Coronary artery (tissue), 2 donors: ENCODE data around the gene SLC27A5.
"Not testable (repeated sequence)": the region's sequence is repeated elsewhere in the genome, so short reads cannot be mapped to it uniquely, and the experiment has no call there.

Experiments used
- DNase-seq: peaks from one replicate; pipeline ENCODE4 v3.0.0-alpha.2; 2017; ENCODE audit warnings: low spot score
- H3K27ac ChIP-seq, 2 donors: fragments of 200-600 bp; sonication (generic); one replicate each; pipeline ENCODE4 v1.5.1; 2016 to 2019
- H3K4me3 ChIP-seq: fragments of 200-600 bp; sonication (generic); 2 replicates; pipeline ENCODE4 v1.5.1; 2016; ENCODE audit warnings: mild to moderate bottlenecking, moderate library complexity
- CTCF ChIP-seq: fragments of 200-600 bp; sonication (generic); IDR thresholded peaks from one replicate; pipeline ENCODE4 v1.5.1; 2019; ENCODE audit warnings: antibody characterized with exemption

Gene SLC27A5

GRCh38 chr19:58509731-58510083, 2.1 kb downstream of the SLC27A5 start:
- no peak for DNase-seq
- Histone ChIP-seq H3K4me3 (no peak overlapping the region), H3K27ac (no peak overlapping the region)
- TF ChIP-seq CTCF, result no peak

GRCh38 chr19:58507602-58508223, 4.1 kb downstream of the SLC27A5 start:
- not testable (repeated sequence) for DNase-seq, H3K27ac ChIP-seq, H3K4me3 ChIP-seq

GRCh38 chr19:58500242-58500641, 11.6 kb downstream of the SLC27A5 start:
- H3K27ac ChIP-seq, result no peak overlapping the region
- TF ChIP-seq CTCF, result no peak
- H3K4me3 ChIP-seq, result peak overlapping the region; percentile 77
- no peak for DNase-seq

GRCh38 chr19:58499021-58499927, 12.5 kb downstream of the SLC27A5 start:
- peak; percentile 99 for DNase-seq
- TF ChIP-seq CTCF, result no peak
- Histone ChIP-seq H3K27ac (peak overlapping the region; percentile 70 to 85), H3K4me3 (peak overlapping the region; percentile 77)

- no peak for TF ChIP-seq CTCF
- peak overlapping the region; percentile 77 for H3K4me3 ChIP-seq
- no peak for DNase-seq
- peak overlapping the region in 1 of 2 donors; percentile 24 for H3K27ac ChIP-seq
Observed at GRCh38 chr19:58498316-58499020, 13.3 kb downstream of the SLC27A5 start.

- no peak for TF ChIP-seq CTCF
- Histone ChIP-seq H3K27ac (no peak overlapping the region), H3K4me3 (no peak overlapping the region)
- DNase-seq, result no peak
Observed at GRCh38 chr19:58497634-58498170, 14.1 kb downstream of the SLC27A5 start.

GRCh38 chr19:58492265-58492664, 19.5 kb downstream of the SLC27A5 start:
- no peak for DNase-seq
- no peak for TF ChIP-seq CTCF
- no peak overlapping the region for H3K4me3 ChIP-seq
- H3K27ac ChIP-seq, result no peak overlapping the region
